ENCODE results near the gene GCLC. TPM values are rescaled to one million over a fixed set of nuclear protein-coding genes. Genes with fewer than 3 reads are reported as not detected.

GCLC gene
- polyA plus RNA-seq, 1 donor (not counting 4 experiments of a cell fraction or from before 2014, with no cell fraction given), result 73.2 TPM

- Histone ChIP-seq H3K4me3 (ENCODE audit: control insufficient read depth in 2 of 3, extremely low read depth in 1 of 3, insufficient read depth in 2 of 3, low read depth in 1 of 3, low read length in 3 of 3) (no peak overlapping the region), H4K20me1 (ENCODE audit: control insufficient read depth, extremely low read depth, insufficient read depth, low read length) (no peaks in the 10 kb centered on the region), H3K9me3 (ENCODE audit: control insufficient read depth, low read depth, low read length) (no peaks in the 10 kb centered on the region), H3K27me3 (ENCODE audit: control insufficient read depth, extremely low read depth, insufficient read depth, low read length) (no peaks in the 10 kb centered on the region), H3K9ac (ENCODE audit: control insufficient read depth, extremely low read depth, insufficient read depth, low read length) (no peak overlapping the region), H3K79me2 (ENCODE audit: control insufficient read depth, insufficient read depth, low read length) (no peaks in the 10 kb centered on the region), H3K27ac (ENCODE audit: control insufficient read depth, insufficient read depth, low read length) (no peak overlapping the region), H3K36me3 (ENCODE audit: control insufficient read depth in 2 of 2, extremely low read depth in 1 of 2, insufficient read depth in 2 of 2, low read length in 2 of 2) (peaks cover 23 to 33% of the 10 kb centered on the region in 2 experiments), H3K4me1 (ENCODE audit: control insufficient read depth, extremely low read depth, insufficient read depth, low read length) (peaks cover 11% of the 10 kb centered on the region), H2AFZ (ENCODE audit: control insufficient read depth, low read length) (no peak overlapping the region), H3K9me1 (ENCODE audit: control insufficient read depth, extremely low read depth, insufficient read depth, low read length) (no peaks in the 10 kb centered on the region), H3K4me2 (ENCODE audit: control insufficient read depth, extremely low read depth, insufficient read depth, low read depth, low read length) (no peak overlapping the region)
- TF ChIP-seq, protein P1, sequence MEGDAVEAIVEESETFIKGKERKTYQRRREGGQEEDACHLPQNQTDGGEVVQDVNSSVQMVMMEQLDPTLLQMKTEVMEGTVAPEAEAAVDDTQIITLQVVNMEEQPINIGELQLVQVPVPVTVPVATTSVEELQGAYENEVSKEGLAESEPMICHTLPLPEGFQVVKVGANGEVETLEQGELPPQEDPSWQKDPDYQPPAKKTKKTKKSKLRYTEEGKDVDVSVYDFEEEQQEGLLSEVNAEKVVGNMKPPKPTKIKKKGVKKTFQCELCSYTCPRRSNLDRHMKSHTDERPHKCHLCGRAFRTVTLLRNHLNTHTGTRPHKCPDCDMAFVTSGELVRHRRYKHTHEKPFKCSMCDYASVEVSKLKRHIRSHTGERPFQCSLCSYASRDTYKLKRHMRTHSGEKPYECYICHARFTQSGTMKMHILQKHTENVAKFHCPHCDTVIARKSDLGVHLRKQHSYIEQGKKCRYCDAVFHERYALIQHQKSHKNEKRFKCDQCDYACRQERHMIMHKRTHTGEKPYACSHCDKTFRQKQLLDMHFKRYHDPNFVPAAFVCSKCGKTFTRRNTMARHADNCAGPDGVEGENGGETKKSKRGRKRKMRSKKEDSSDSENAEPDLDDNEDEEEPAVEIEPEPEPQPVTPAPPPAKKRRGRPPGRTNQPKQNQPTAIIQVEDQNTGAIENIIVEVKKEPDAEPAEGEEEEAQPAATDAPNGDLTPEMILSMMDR (optimal IDR thresholded peaks at IDR 0.05 in 1 of 3, IDR thresholded peaks at IDR 0.05 in 1 of 3, conservative IDR thresholded peaks at IDR 0.05 in 1 of 3; ENCODE audit: extremely low read depth in 1 of 3, insufficient read depth in 2 of 3, low read length in 3 of 3), result no peak
- dilution Hi-C loops (cut with MboI; ENCODE audit: extremely low pct_ligation_motif_present, low sequenced_read_pairs), result no loop called here
- DNase-seq (ENCODE audit: low read depth, low spot score) (no peak), FAIRE-seq (no peak)
Measured at GRCh38 chr6:53501432-53501831, 43.5 kb downstream of the GCLC start.

GRCh38 chr6:53500095-53500494, 44.8 kb downstream of the GCLC start:
- H2AFZ ChIP-seq (ENCODE audit: control insufficient read depth, low read length), result no peak overlapping the region
- dilution Hi-C loops (cut with MboI; ENCODE audit: extremely low pct_ligation_motif_present, low sequenced_read_pairs), result no loop called here
- no peak for FAIRE-seq
- H3K9me3 ChIP-seq (ENCODE audit: control insufficient read depth, low read depth, low read length), result no peaks in the 10 kb centered on the region
- TF ChIP-seq, protein P1 (optimal IDR thresholded peaks at IDR 0.05 in 1 of 3, IDR thresholded peaks at IDR 0.05 in 1 of 3, conservative IDR thresholded peaks at IDR 0.05 in 1 of 3; ENCODE audit: extremely low read depth in 1 of 3, insufficient read depth in 2 of 3, low read length in 3 of 3), result no peak
- TF ChIP-seq EZH2 (IDR thresholded peaks at IDR 0.05; ENCODE audit: low read length), result no peak
- no peak for DNase-seq (ENCODE audit: low read depth, low spot score)
- H3K27ac ChIP-seq (ENCODE audit: control insufficient read depth, insufficient read depth, low read length), result no peak overlapping the region
- H3K27me3 ChIP-seq (ENCODE audit: control insufficient read depth, extremely low read depth, insufficient read depth, low read length), result no peaks in the 10 kb centered on the region
- H3K4me2 ChIP-seq (ENCODE audit: control insufficient read depth, extremely low read depth, insufficient read depth, low read depth, low read length), result no peak overlapping the region
- no peak overlapping the region for H3K9ac ChIP-seq (ENCODE audit: control insufficient read depth, extremely low read depth, insufficient read depth, low read length)
- peaks cover 23 to 26% of the 10 kb centered on the region in 2 experiments for H3K36me3 ChIP-seq (ENCODE audit: control insufficient read depth in 2 of 2, extremely low read depth in 1 of 2, insufficient read depth in 2 of 2, low read length in 2 of 2)
- H4K20me1 ChIP-seq (ENCODE audit: control insufficient read depth, extremely low read depth, insufficient read depth, low read length), result no peaks in the 10 kb centered on the region
- peaks cover 2% of the 10 kb centered on the region for H3K9me1 ChIP-seq (ENCODE audit: control insufficient read depth, extremely low read depth, insufficient read depth, low read length)
- no peaks in the 10 kb centered on the region for H3K79me2 ChIP-seq (ENCODE audit: control insufficient read depth, insufficient read depth, low read length)
- H3K4me3 ChIP-seq (ENCODE audit: control insufficient read depth in 2 of 3, extremely low read depth in 1 of 3, insufficient read depth in 2 of 3, low read depth in 1 of 3, low read length in 3 of 3), result no peak overlapping the region
- H3K4me1 ChIP-seq (ENCODE audit: control insufficient read depth, extremely low read depth, insufficient read depth, low read length), result peaks cover 15% of the 10 kb centered on the region
